SK-N-SH treated with all-trans-retinoic acid at 6 μM for 48 hours (cell line): ENCODE data around the gene PDK4.

Experiments used
- ATAC-seq: fragments of 200-7000 bp; cut with Tn5 transposase; 3 replicates; pipeline ENCODE4 v1.9.1; 2020; ENCODE audit warnings: mild to moderate bottlenecking, moderate library complexity
- ARNTL ChIP-seq: fragments of 450-650 bp; formaldehyde crosslinking; IDR thresholded peaks from 2 replicates; pipeline ENCODE4 v1.5.0; 2020; ENCODE audit warnings: low read depth, mild to moderate bottlenecking, moderate library complexity, borderline replicate concordance
- CREB5 ChIP-seq: fragments of 250-450 bp; sonication (Bioruptor Pico); IDR thresholded peaks from 2 replicates; pipeline ENCODE4 v1.5.1; 2020; ENCODE audit warnings: low read depth, mild to moderate bottlenecking, moderate library complexity
- CSDC2 ChIP-seq: fragments of 250-450 bp; sonication (Bioruptor Pico); IDR thresholded peaks from 2 replicates; pipeline ENCODE4 v1.5.0; 2020; ENCODE audit warnings: mild to moderate bottlenecking, moderate library complexity
- CSRNP3 ChIP-seq: fragments of 250-450 bp; sonication (Bioruptor Pico); IDR thresholded peaks from 2 replicates; pipeline ENCODE4 v1.5.1; 2021; ENCODE audit warnings: mild to moderate bottlenecking, moderate library complexity
- ESRRG ChIP-seq: fragments of 250-450 bp; sonication (Bioruptor Pico); IDR thresholded peaks from 2 replicates; pipeline ENCODE4 v1.6.1; 2021; ENCODE audit warnings: mild to moderate bottlenecking
- GLIS3 ChIP-seq: fragments of 250-450 bp; sonication (Bioruptor Pico); IDR thresholded peaks from 2 replicates; pipeline ENCODE4 v1.5.0; 2020; ENCODE audit warnings: mild to moderate bottlenecking, moderate library complexity
- ISL1 ChIP-seq: fragments of 250-450 bp; sonication (Bioruptor Pico); IDR thresholded peaks from 2 replicates; pipeline ENCODE4 v2.1.2; 2022; ENCODE audit warnings: mild to moderate bottlenecking, moderate library complexity
- OSR1 ChIP-seq: fragments of 250-450 bp; sonication (Bioruptor Pico); IDR thresholded peaks from 2 replicates; pipeline ENCODE4 v1.8.0; 2022; ENCODE audit warnings: moderate library complexity, mild to moderate bottlenecking, inconsistent platforms
- PATZ1 ChIP-seq: fragments of 250-450 bp; sonication (Bioruptor Pico); IDR thresholded peaks from 2 replicates; pipeline ENCODE4 v1.8.0; 2020; ENCODE audit warnings: mild to moderate bottlenecking, moderate library complexity, borderline replicate concordance
- POU6F1 ChIP-seq: fragments of 250-450 bp; sonication (Bioruptor Pico); IDR thresholded peaks from 2 replicates; pipeline ENCODE4 v1.8.0; 2021; ENCODE audit warnings: low read depth, mild to moderate bottlenecking, moderate library complexity, borderline replicate concordance
- PPARA ChIP-seq: fragments of 250-450 bp; sonication (Bioruptor Pico); IDR thresholded peaks from 2 replicates; pipeline ENCODE4 v1.5.0; 2020; ENCODE audit warnings: mild to moderate bottlenecking, borderline replicate concordance
- TCF4 ChIP-seq: fragments of 250-450 bp; sonication (Bioruptor Pico); IDR thresholded peaks from 2 replicates; pipeline ENCODE4 v1.8.0; 2021; ENCODE audit warnings: mild to moderate bottlenecking, moderate library complexity, borderline replicate concordance
- ZFP3 ChIP-seq: fragments of 250-450 bp; sonication (Bioruptor Pico); IDR thresholded peaks from 2 replicates; pipeline ENCODE4 v1.5.0; 2020; ENCODE audit warnings: mild to moderate bottlenecking, moderate library complexity
- ZFP30 ChIP-seq: fragments of 450-650 bp; formaldehyde crosslinking; IDR thresholded peaks from 2 replicates; pipeline ENCODE4 v1.5.0; 2022; ENCODE audit warnings: mild to moderate bottlenecking, moderate library complexity
- ZNF565 ChIP-seq: fragments of 450-650 bp; formaldehyde crosslinking; conservative IDR thresholded peaks from 2 replicates; pipeline ENCODE4 v1.5.0; 2020; ENCODE audit warnings: low read depth, mild to moderate bottlenecking, moderate library complexity
- ZNF70 ChIP-seq: fragments of 450-650 bp; formaldehyde crosslinking; IDR thresholded peaks from 2 replicates; pipeline ENCODE4 v1.5.0; 2020; ENCODE audit warnings: mild to moderate bottlenecking, moderate library complexity
- ZNF8 ChIP-seq: fragments of 450-650 bp; formaldehyde crosslinking; IDR thresholded peaks from 2 replicates; pipeline ENCODE4 v1.5.0; 2020; ENCODE audit warnings: mild to moderate bottlenecking, moderate library complexity

Gene PDK4

GRCh38 chr7:95536656-95537311 lies 59.5 kb downstream of the PDK4 start:
- TF ChIP-seq OSR1 (CRISPR knock-in tag), result no peak
- TF ChIP-seq ISL1 (CRISPR knock-in tag), result no peak
- TF ChIP-seq, all 23 proteins: peak for 0
- ATAC-seq, result no peak

GRCh38 chr7:95535662-95536061 lies 60.7 kb downstream of the PDK4 start:
- no peak for TF ChIP-seq CSDC2 (CRISPR knock-in tag)
- no peak for TF ChIP-seq ISL1 (CRISPR knock-in tag)
- no peak for TF ChIP-seq PPARA (CRISPR knock-in tag)
- TF ChIP-seq CREB5, result no peak
- no peak for TF ChIP-seq GLIS3 (CRISPR knock-in tag)
- no peak for TF ChIP-seq ZNF70 (CRISPR knock-in tag)
- no peak for TF ChIP-seq ZNF8 (CRISPR knock-in tag)
- TF ChIP-seq ZFP3 (CRISPR knock-in tag), result no peak
- no peak for TF ChIP-seq PATZ1 (CRISPR knock-in tag)
- TF ChIP-seq CSRNP3, result no peak
- no peak for TF ChIP-seq POU6F1 (CRISPR knock-in tag)
- no peak for TF ChIP-seq ESRRG
- TF ChIP-seq, all 23 proteins: peak for 0
- ATAC-seq, result no peak

GRCh38 chr7:95534796-95535195 lies 61.5 kb downstream of the PDK4 start:
- no peak for ATAC-seq

More at GRCh38 chr7:95534796-95535195, 61.5 kb downstream of the PDK4 start:
- TF ChIP-seq CSRNP3 (no peak), GLIS3 (CRISPR knock-in tag) (no peak), TCF4 (CRISPR knock-in tag) (no peak), ZFP30 (no peak), ZNF565 (CRISPR knock-in tag) (no peak), ARNTL (CRISPR knock-in tag) (no peak)
